GM19324 (cell line): ENCODE measurements around the gene CC2D1B.
"Not testable (repeated sequence)": the region's sequence is repeated elsewhere in the genome, so short reads cannot be mapped to it uniquely, and the experiment has no call there.

Experiments used
- ATAC-seq: cut with Tn5 transposase; IDR thresholded peaks from one replicate; pipeline ENCODE4 v1.9.1; 2021; ENCODE audit warnings: mild to moderate bottlenecking, moderate library complexity; ENCODE audit not compliant: unreplicated experiment, low FRiP score

CC2D1B gene

GRCh38 chr1:52365746-52366516 is at the start of gene CC2D1B:
TSS of gene CC2D1B (minus strand) at chr1:52366205. CDS start at chr1:52364620, 1,585 bp downstream.
- ATAC-seq = peak; percentile 95

- ATAC-seq = no peak
Measured at GRCh38 chr1:52414942-52415341, 48.9 kb upstream of the CC2D1B start.

GRCh38 chr1:52413410-52413989 is 47.5 kb upstream of the CC2D1B start:
- no peak for ATAC-seq

- no peak for ATAC-seq
Measured at GRCh38 chr1:52404975-52405338, 39.0 kb upstream of the CC2D1B start.

GRCh38 chr1:52404116-52404974 is 38.3 kb upstream of the CC2D1B start, which contains the start of the genes ORC1 and PRPF38A:
TSS of gene ORC1 (minus strand) at chr1:52404423. CDS start at chr1:52402223, 2,200 bp downstream.
TSS of gene PRPF38A (plus strand) at chr1:52404602. CDS start at chr1:52404750, 148 bp downstream.
- ATAC-seq = peak; percentile 90

- ATAC-seq = peak; percentile 18
Measured at GRCh38 chr1:52403566-52404115, 37.6 kb upstream of the CC2D1B start.

GRCh38 chr1:52402860-52403240 is 36.8 kb upstream of the CC2D1B start:
- no peak for ATAC-seq

GRCh38 chr1:52400131-52400530 is 34.1 kb upstream of the CC2D1B start:
- ATAC-seq = no peak

GRCh38 chr1:52399629-52400028 is 33.6 kb upstream of the CC2D1B start:
- ATAC-seq = no peak

- no peak for ATAC-seq
Measured at GRCh38 chr1:52393174-52393573, 27.2 kb upstream of the CC2D1B start.

- no peak for ATAC-seq
Measured at GRCh38 chr1:52386458-52386857, 20.5 kb upstream of the CC2D1B start.

- ATAC-seq = no peak
Measured at GRCh38 chr1:52385376-52385775, 19.4 kb upstream of the CC2D1B start.

- not testable (repeated sequence) for ATAC-seq
Measured at GRCh38 chr1:52369851-52370250, 3.8 kb upstream of the CC2D1B start.

GRCh38 chr1:52368383-52369172 is 2.6 kb upstream of the CC2D1B start:
- ATAC-seq = no peak

- no peak for ATAC-seq
Measured at GRCh38 chr1:52367272-52367671, 1.3 kb upstream of the CC2D1B start.

- no peak for ATAC-seq
Measured at GRCh38 chr1:52366517-52366827, 467 bp upstream of the CC2D1B start.

- no peak for ATAC-seq
Measured at GRCh38 chr1:52365071-52365745, 797 bp downstream of the CC2D1B start.

- no peak for ATAC-seq
Measured at GRCh38 chr1:52364235-52364839, 1.7 kb downstream of the CC2D1B start.

- no peak for ATAC-seq
Measured at GRCh38 chr1:52360595-52360968, 5.4 kb downstream of the CC2D1B start.
